ENCODE results near the gene CARHSP1.

DNA sequence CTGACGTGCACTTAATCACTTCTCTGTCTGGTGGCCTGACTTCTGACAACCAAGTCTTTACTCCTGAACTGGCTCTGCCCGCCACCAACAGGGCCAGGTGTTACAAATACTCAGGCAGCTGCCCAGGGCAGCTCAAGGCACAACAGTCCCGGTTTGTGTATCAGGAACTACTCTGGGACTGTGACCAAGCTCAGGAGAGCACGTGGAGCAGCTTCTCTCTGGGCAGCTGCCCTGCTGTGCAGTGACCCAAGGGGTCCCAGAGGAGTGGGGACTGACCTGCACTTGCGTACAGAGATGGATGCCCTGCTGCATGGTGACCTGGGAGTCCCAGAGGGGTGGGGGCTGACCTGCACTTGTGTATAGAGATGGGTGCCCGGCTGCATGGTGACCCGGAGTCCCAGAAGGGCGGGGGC lies 35.2 kb upstream of the CARHSP1 start:
- TF ChIP-seq, protein P1, sequence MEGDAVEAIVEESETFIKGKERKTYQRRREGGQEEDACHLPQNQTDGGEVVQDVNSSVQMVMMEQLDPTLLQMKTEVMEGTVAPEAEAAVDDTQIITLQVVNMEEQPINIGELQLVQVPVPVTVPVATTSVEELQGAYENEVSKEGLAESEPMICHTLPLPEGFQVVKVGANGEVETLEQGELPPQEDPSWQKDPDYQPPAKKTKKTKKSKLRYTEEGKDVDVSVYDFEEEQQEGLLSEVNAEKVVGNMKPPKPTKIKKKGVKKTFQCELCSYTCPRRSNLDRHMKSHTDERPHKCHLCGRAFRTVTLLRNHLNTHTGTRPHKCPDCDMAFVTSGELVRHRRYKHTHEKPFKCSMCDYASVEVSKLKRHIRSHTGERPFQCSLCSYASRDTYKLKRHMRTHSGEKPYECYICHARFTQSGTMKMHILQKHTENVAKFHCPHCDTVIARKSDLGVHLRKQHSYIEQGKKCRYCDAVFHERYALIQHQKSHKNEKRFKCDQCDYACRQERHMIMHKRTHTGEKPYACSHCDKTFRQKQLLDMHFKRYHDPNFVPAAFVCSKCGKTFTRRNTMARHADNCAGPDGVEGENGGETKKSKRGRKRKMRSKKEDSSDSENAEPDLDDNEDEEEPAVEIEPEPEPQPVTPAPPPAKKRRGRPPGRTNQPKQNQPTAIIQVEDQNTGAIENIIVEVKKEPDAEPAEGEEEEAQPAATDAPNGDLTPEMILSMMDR (optimal IDR thresholded peaks at IDR 0.05 in 1 of 3, IDR thresholded peaks at IDR 0.05 in 1 of 3, conservative IDR thresholded peaks at IDR 0.05 in 1 of 3; ENCODE audit: extremely low read depth in 1 of 3, insufficient read depth in 2 of 3, low read length in 3 of 3) = no peak
- no peak for TF ChIP-seq EZH2 (IDR thresholded peaks at IDR 0.05; ENCODE audit: low read length)
